ENCODE data around the gene IGF2.

The IGF2 gene

DNA sequence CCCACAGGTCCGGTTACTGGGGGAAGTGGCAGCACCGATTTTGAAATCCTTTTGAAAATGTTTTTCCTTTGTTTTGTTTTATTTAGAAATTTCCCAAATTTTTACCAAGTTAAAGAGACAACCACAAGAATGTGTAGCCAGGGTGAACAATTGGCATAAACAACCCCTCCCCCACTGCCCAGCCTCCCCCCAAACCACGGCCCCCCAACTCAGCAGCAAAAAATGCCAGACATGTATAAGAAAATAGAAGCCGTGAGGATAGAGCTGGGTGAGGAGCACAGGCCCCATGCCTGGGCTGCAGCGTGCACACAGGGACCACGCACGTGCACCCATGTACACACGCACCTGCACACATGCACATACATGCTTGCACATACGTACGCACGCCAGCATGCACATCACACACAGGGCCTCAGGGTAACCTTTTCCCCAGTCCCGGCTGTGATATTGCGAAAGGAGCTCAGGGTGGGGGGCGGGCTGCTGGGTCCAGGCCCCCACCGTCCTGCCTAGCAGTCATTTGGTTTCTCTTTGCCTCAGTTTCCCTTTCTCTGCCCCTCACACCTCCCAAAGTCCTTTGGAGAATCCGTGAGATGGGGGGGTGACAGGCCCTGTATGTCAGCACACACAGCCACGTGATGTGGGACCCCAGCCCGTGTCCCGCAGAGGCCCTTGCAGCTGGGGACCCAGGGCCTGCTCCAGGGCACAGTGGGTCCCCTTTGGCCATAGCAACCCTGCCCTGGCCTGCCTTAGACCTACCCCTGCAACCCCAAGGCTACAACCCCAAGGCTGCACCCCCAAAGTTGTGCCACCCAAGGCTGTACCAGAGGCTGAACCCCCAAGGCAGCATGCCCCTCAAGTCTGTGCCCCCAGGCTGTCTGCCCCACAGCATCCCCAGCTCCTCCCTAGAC, 42.9 kb downstream of the IGF2 start:
- H3K4me1 Mint-ChIP-seq (ENCODE audit: low read depth), result no peaks in the 10 kb centered on the region
- no peaks in the 10 kb centered on the region for H3K9me3 Mint-ChIP-seq
- H3K27me3 Mint-ChIP-seq (ENCODE audit: low read depth), result peaks cover 4% of the 10 kb centered on the region
- H3K27ac Mint-ChIP-seq, result no peak overlapping the region
- H3K4me3 Mint-ChIP-seq, result no peak overlapping the region
- no peaks in the 10 kb centered on the region for H3K36me3 Mint-ChIP-seq (ENCODE audit: low read depth)

DNA sequence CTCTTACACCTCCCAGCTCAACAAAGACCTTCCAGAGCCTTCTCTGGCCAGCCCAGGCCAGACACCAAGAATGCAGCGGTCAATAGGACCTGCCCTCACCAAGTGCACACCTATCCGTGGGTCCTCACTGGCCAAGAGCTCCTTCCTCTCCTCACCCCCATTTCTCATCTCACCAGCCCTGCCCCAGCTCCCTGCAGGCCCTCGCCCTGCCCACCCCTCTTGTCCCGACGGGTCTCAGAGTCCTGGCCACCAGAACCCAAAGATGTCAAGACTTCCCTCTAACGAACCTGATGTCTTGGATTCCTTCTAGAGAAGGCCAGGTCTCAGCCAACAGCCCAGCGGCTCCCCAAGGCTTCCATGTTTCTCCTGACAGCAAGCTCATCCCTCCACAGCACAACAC, 43.6 kb downstream of the IGF2 start:
- H3K4me1 Mint-ChIP-seq (ENCODE audit: low read depth), result no peaks in the 10 kb centered on the region
- H3K36me3 Mint-ChIP-seq (ENCODE audit: low read depth), result no peaks in the 10 kb centered on the region
- no peak overlapping the region for H3K27ac Mint-ChIP-seq
- H3K9me3 Mint-ChIP-seq, result no peaks in the 10 kb centered on the region
- no peak overlapping the region for H3K4me3 Mint-ChIP-seq
- H3K27me3 Mint-ChIP-seq (ENCODE audit: low read depth), result peaks cover 4% of the 10 kb centered on the region

DNA sequence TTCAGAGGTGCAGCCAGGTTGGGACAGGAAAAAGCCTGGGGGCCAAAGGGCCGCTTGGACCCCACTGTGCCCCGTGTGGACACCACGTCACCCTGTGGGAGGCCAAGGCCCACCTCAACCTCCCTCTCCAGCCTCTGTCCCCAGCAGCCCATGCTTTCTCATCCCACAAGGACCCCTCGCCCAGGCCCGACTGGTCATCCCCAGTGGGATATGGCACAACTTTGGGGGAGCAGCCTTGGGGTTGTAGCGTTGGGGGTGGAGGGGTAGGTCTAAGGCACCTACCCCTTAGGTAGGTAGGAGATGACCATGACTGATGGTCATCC, 44.0 kb downstream of the IGF2 start:
- Mint-ChIP-seq H3K36me3 (ENCODE audit: low read depth) (no peaks in the 10 kb centered on the region), H3K27me3 (ENCODE audit: low read depth) (peaks cover 4% of the 10 kb centered on the region), H3K9me3 (no peaks in the 10 kb centered on the region), H3K4me3 (no peak overlapping the region), H3K27ac (no peak overlapping the region), H3K4me1 (ENCODE audit: low read depth) (no peaks in the 10 kb centered on the region)

DNA sequence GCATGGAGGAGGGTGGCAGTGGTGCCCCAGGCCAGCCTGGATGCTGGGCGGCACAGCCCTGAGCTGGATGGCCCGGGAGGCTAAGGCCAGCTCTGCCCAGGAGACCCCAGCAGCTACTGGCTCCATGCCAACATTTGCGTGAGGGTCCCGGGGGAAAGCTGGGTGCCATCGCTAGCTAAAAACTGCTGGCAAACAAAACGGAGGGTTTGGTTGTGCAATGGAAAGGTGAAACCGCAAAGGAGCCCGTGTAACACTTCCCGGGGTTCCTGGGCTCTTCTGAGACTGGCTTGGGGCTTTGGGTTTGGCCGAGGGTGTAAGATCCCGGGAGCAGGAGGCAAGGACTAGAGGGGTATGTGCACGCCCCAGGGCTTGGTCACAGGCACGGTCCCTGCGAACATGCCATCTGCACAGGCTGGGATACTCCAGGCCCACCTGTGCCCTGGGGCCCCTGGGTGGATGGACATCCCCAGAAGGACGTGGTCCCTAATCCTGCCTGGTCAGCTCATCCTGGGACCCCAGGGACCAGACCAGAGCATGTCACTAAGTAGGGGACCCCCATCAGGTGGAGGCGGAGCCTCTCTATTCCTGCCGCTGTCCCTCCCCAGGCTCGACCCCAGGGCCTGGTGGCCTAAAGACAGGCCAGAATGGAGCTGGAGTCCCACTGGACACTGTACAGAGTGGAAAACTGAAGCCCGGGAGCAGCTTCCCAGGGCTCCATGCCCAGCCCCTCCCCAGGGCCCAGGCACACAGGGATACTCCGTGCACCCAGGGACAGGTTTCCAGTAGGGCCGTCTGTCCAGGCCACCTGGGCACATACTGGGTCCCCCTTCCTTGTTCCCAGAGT, 44.6 kb downstream of the IGF2 start:
- Mint-ChIP-seq H3K4me1 (ENCODE audit: low read depth) (no peaks in the 10 kb centered on the region), H3K4me3 (no peak overlapping the region), H3K36me3 (ENCODE audit: low read depth) (no peaks in the 10 kb centered on the region), H3K27ac (no peak overlapping the region), H3K27me3 (ENCODE audit: low read depth) (peaks cover 4% of the 10 kb centered on the region), H3K9me3 (no peaks in the 10 kb centered on the region)

DNA sequence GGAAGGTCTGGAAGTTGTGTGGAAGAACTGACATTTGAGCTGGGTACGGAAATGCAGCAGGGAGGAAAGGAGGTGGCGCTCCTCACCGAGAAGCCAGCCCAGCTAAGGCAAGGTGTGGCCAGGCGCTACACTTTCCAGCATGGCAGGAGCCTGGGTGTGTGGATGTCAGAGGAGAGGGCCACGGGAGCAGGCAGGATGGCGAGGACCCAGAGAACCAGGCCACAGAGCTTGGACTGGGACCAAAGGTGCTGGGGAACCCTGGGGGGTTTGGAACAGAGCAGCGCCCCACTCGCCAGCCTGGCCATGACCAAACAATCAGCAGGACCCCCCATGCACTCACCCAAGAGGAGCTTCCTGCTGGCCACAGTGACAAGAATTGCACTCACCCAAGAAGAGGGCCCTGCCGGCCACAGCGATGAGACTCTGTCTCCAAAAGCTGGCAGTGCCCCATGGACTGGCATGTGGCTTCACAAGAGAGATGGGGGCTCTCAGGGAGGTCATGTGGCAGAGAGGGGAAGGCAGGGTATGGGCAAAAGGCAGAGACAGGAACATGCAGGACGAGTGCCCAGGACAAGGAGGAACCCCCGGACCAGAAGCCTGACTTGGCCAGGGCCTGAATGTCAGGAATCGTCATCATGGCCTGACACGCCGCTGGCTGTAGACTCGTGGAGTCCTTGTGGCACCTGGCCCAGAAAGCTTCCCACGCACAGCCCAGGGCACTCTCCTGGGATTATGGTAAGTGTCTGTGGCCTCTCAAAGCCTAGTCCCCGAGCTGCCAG, 45.4 kb downstream of the IGF2 start:
- Mint-ChIP-seq H3K27me3 (ENCODE audit: low read depth) (peaks cover 4% of the 10 kb centered on the region), H3K4me3 (no peak overlapping the region), H3K4me1 (ENCODE audit: low read depth) (no peaks in the 10 kb centered on the region), H3K27ac (no peak overlapping the region), H3K36me3 (ENCODE audit: low read depth) (no peaks in the 10 kb centered on the region), H3K9me3 (no peaks in the 10 kb centered on the region)

DNA sequence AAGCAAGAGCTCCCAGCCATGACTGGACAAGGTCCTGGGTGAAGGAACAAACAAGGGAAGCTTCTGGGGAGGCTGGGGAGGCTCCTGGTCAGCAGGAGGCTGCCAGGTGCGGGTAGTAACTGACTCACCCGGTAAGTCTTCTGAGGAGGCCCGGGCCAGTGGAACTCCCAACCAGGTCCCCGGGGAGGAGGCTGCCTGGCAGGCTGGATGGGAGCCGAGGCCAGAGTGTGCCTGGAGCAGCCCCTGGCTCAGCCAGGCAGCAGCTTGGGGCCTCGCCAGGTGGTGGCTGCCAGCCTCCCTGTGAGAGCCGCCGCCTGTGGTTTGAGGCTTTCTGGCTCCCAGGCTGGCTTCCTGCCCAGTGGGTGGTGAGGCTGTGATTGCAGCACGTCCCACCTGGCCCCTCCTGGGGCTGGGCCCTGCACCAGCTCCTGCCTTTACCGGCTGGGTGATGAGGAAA, 46.2 kb downstream of the IGF2 start:
- no peak overlapping the region for H3K27ac Mint-ChIP-seq

DNA sequence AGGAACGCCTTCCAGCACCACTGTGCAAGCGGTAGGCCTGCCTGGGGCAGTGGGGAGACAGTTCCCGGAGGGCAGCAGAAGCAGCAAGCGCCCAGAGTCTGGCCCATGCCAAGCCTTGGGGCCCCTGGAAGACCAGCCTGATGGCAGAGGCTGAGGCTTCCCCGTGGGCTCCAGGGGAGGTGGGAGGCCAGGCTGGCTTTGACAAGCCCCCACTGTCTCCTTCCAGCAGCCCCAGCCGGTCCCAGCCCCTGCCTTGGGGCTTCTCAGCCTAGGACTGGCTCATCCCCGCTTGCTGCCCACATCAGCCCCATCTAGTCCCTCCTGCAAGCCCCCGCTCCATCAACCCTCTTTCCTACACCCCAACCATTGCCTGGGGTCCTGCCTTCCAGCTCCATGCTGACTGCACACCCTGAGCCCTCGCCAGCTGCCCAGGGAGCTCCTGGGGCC, 46.7 kb downstream of the IGF2 start:
- H3K27me3 Mint-ChIP-seq (ENCODE audit: low read depth), result peaks cover 4% of the 10 kb centered on the region
- H3K36me3 Mint-ChIP-seq (ENCODE audit: low read depth), result no peaks in the 10 kb centered on the region
- H3K4me1 Mint-ChIP-seq (ENCODE audit: low read depth), result no peaks in the 10 kb centered on the region
- H3K4me3 Mint-ChIP-seq, result no peak overlapping the region
- H3K9me3 Mint-ChIP-seq, result no peaks in the 10 kb centered on the region
- no peak overlapping the region for H3K27ac Mint-ChIP-seq

More for the DNA sequence above, 46.2 kb downstream of the IGF2 start:
- Mint-ChIP-seq H3K4me3 (no peak overlapping the region), H3K27me3 (ENCODE audit: low read depth) (peaks cover 4% of the 10 kb centered on the region), H3K9me3 (no peaks in the 10 kb centered on the region), H3K36me3 (ENCODE audit: low read depth) (no peaks in the 10 kb centered on the region), H3K4me1 (ENCODE audit: low read depth) (no peaks in the 10 kb centered on the region)

DNA sequence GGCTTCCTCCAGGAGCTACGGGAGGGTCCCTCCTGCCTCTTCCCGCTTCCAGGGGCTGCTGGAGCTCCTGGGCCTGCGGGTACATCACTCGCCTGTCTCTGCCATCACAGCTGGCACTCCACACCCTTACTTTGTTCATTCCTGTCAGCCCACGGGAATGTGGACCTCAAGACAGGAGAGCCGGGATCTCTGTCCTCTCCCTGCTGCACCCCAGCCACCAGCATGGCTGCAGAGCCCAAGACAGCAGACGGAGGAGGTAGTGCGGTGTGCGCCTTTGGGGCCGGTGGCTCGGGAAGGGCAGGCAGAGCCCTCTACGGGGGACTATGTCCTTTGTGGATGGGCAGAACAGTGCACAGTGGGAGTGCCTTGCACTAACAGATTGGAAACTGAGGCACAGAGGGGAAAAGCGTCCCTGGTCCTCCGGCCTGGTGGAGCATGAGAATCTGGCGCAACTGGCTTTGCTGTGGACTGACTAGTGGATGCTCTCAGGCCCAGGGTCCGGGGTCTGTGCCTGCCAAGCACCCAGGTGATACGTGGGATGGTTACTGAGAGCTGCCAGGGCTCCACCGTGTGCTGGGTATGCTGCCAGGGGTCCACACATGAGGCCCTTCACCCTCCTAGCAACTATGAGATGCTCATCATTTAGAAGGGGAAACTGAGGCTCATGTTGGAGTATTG, 47.3 kb downstream of the IGF2 start:
- Mint-ChIP-seq H3K9me3 (no peaks in the 10 kb centered on the region), H3K27me3 (ENCODE audit: low read depth) (peaks cover 4% of the 10 kb centered on the region), H3K27ac (no peak overlapping the region), H3K36me3 (ENCODE audit: low read depth) (no peaks in the 10 kb centered on the region), H3K4me3 (no peak overlapping the region), H3K4me1 (ENCODE audit: low read depth) (no peaks in the 10 kb centered on the region)

DNA sequence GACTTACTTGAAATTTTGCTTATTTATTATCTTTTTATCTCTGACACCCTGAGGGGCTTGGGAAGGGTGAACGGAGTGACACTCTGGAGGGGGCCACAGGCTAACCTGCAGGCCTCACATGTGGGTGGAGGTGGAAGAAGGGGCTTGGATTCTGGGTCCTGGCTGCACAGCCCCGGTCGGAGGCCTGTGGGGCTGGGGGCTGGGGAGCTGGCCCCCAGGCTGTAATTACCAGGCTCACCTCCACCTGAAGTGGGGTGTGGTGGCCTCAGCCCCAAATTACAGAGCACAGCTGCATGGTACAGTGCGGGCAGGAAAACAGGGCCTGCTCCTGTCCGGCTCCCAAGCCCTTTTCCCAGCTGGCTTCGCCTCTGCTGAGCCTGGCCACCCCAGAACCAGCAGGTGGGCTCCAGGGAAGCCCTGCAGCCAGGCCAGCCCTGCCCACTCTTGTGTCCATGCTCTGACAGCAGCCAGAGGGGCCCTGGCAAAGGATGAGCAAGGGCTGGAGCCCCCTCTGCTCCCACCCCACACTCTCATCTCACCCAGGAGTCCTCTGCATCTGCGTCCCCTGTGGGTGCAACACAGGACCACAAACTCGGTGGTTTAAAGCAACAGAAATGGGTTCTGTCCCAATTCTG, 48.0 kb downstream of the IGF2 start:
- H3K27me3 Mint-ChIP-seq (ENCODE audit: low read depth), result peaks cover 4% of the 10 kb centered on the region
- H3K9me3 Mint-ChIP-seq, result no peaks in the 10 kb centered on the region
- no peaks in the 10 kb centered on the region for H3K4me1 Mint-ChIP-seq (ENCODE audit: low read depth)
- no peak overlapping the region for H3K4me3 Mint-ChIP-seq
- no peak overlapping the region for H3K27ac Mint-ChIP-seq
- H3K36me3 Mint-ChIP-seq (ENCODE audit: low read depth), result no peaks in the 10 kb centered on the region

DNA sequence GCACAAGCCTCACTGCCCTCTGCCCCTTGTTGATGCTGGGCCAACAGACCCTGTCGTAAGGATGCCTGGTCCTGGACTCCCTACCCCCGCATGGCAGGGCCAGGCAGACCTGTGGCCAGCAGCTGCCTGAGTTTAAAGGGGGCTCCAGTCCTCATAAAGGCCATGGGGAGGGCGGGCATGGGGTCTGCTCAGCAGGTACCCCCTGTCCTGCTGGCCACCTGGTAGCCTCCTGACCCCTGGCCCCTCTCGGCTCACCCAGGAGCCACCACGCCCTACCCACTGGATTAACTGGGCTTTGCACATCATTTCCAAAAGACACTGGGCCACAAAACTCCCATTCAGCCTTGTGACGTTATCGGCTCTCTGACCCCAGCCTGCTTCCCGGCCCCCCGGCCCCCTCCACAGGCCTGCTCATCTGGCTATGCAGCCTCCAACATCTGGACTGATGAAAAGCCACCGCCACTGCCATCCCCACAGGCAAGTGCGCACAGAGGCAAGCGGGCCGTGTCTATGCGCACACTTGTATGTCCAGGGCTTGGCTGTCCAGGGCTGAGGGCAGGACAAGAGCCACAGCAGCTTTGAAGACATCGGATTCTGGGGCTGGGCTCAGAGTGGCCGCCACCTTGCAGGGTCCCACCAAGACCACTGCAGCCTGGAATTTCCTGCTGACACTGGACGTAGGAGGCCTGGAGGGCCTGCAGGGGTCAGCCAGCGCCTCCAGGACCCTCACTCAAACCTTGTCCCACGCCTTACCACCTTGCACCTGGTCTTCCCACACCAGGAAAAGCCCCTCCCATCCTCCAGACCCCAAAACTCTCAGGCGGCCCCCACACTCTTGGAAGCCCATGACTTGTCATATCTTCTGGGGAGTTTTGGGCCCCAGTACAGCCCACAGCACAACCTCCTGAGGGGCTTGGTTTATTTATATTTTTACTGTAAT, 48.7 kb downstream of the IGF2 start:
- Mint-ChIP-seq H3K4me3 (no peak overlapping the region), H3K27ac (no peak overlapping the region), H3K36me3 (ENCODE audit: low read depth) (no peaks in the 10 kb centered on the region), H3K4me1 (ENCODE audit: low read depth) (no peaks in the 10 kb centered on the region), H3K27me3 (ENCODE audit: low read depth) (peaks cover 4% of the 10 kb centered on the region), H3K9me3 (no peaks in the 10 kb centered on the region)

DNA sequence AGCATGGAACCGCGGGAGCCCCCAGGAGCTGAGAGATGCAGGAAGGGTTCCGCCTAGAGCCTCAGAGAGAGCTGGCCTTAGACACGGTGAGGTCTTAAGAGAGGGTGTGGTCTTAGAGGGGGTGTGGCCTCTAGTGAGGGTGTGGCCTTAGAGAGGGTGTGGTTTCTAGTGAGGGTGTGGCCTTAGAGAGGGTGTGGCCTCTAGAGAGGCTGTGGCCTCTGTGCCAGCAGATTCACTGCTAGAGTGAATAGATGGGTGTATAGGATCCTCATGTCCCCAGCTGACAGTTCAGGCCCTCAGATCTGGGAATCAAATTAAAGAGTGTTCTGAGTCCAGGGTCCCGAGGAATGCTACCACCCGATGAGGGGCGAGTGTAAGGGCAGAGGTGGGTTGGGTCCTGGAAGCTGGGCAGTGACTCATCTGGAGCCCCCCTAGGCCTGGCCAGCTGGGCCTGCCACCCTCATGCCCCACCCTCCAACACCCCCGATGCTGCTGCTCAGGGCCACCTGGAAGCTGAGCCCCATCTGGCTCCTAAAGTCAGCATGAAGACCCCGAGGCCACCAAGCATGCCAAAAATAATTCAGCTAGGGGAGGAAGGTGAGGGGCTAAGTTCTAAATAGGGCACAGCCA, 49.5 kb downstream of the IGF2 start:
- Mint-ChIP-seq H3K27me3 (ENCODE audit: low read depth) (peaks cover 4% of the 10 kb centered on the region), H3K36me3 (ENCODE audit: low read depth) (no peaks in the 10 kb centered on the region), H3K9me3 (no peaks in the 10 kb centered on the region), H3K4me3 (no peak overlapping the region), H3K27ac (no peak overlapping the region), H3K4me1 (ENCODE audit: low read depth) (no peaks in the 10 kb centered on the region)

DNA sequence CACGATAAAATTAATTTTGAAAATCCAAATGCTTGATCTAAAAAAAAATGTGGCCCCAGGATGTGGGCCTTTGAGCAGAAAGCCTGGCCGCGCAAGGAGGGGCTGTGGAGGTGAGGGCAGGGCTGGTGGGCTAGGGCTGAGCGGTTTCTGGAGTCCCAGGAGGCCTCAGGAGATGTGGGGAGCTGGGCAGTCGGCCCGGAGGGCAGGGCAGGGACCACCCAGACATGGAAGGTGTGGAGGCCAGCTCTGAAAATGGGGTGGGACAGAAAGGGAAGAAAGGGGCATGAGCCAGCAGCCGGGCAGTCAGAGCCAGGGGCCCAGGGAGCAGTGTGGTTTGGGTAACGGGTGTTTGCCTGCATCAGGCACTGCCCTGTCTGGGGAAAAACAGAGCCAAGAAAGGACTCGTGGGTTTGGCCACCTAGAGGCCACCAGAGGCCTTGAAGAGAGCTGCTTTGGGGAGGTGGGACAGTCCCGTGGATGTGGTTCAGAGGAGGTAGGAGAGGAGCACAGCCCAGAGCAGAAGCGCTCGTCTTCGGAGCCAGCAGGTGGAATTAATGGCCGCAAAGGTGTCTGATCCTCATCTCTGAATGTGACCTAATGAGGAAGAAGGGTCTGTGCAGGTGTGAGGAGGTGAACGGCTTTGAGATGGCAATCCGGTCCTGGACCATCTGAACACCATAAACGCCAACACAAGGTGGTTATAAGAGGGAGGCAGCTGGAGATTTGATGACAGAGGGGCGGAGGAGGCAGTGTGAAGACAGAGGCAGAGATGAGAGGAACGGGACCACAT, 50.2 kb downstream of the IGF2 start:
- Mint-ChIP-seq H3K27me3 (ENCODE audit: low read depth) (peaks cover 9% of the 10 kb centered on the region), H3K4me3 (no peak overlapping the region), H3K4me1 (ENCODE audit: low read depth) (no peaks in the 10 kb centered on the region), H3K27ac (no peak overlapping the region), H3K36me3 (ENCODE audit: low read depth) (no peaks in the 10 kb centered on the region), H3K9me3 (peaks cover 6% of the 10 kb centered on the region)

Measured in T-helper 1 cell treated with Interleukin-12 subunit alpha and Interleukin-12 subunit beta and Interleukin-4 antibody, amounts not matched to agents 30 μg/mL and 1 μg/mL, for 36 hours (primary cell).